GM20431 (cell line): ENCODE measurements around the gene CD74.

Source experiments
- in situ Hi-C: fragments of 300-500 bp; cut with MseI, MboI; formaldehyde crosslinking; loops from one replicate; pipeline ENCODE4 v1.15.0; 2020; ENCODE audit warnings: low sequenced_read_pairs; ENCODE audit not compliant: unreplicated experiment

The CD74 gene

DNA sequence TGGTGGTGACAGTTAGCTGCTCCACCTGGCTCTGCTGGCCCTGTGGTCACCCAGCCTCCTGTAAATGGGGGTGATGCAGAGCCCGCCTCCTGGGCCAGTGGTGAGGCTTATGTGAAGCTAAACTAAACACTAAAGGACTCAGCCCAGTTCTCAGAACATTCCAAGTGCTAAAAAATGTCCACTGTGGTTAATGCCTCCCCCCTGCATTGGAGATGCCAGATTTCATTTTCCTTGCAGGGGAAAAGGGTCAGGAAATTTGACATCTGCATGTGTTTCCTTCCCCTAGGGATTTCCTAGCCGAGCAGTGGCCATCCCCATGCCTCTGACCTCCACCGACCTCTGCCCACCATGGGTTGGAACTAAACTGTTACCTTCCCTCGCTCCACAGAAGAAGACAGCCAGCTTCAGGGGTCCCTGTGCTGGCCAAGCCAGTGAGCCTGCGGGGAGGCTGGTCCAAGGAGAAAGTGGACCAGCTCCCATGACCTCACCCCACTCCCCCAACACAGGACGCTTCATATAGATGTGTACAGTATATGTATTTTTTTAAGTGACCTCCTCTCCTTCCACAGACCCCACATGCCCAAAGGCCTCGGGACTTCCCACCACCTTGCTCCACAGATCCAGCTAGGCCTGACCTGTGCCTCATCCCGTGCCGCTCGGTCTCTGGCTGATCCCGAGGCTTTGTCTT lies 13.0 kb downstream of the CD74 start:
- in situ Hi-C loops = no loop called here

DNA sequence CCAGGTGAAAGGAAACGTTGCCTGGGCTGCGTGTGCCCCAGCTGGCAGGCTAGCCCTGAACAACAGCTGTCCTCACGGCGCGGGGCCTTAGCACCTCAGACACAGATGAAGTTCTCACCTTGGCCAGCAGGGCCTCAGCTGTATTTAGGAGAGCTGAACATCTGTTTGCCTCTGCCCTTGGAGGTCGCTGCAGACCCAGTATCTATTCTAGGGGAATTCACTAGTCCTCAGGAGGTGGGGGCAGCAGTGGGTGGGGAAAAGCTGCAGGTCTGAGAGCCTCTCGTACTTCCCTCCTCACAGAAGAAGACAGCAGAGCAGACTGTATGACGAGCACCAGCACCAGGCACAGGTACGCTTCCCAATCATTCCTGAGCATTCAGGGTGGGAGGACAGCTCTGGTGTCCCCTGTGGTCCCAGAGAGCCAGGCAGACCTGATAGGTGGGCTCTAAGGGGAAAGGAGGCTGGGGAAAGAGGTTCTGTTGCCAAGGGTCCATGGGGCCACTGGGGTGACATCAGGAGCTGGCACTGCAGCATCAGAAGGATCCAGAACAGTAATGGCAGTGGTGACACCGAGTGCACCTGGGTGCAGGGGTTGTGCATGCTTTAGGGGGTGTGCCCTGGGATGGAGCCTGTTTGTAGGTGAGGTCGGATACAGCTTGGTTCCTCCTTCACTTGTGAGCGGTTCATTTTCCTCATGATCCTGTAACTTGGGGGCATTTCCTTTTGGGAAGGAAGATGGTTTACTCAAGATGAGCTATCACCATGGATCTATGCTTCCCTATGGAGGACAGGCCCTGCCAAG lies 13.8 kb downstream of the CD74 start:
- in situ Hi-C loops = no loop called here

DNA sequence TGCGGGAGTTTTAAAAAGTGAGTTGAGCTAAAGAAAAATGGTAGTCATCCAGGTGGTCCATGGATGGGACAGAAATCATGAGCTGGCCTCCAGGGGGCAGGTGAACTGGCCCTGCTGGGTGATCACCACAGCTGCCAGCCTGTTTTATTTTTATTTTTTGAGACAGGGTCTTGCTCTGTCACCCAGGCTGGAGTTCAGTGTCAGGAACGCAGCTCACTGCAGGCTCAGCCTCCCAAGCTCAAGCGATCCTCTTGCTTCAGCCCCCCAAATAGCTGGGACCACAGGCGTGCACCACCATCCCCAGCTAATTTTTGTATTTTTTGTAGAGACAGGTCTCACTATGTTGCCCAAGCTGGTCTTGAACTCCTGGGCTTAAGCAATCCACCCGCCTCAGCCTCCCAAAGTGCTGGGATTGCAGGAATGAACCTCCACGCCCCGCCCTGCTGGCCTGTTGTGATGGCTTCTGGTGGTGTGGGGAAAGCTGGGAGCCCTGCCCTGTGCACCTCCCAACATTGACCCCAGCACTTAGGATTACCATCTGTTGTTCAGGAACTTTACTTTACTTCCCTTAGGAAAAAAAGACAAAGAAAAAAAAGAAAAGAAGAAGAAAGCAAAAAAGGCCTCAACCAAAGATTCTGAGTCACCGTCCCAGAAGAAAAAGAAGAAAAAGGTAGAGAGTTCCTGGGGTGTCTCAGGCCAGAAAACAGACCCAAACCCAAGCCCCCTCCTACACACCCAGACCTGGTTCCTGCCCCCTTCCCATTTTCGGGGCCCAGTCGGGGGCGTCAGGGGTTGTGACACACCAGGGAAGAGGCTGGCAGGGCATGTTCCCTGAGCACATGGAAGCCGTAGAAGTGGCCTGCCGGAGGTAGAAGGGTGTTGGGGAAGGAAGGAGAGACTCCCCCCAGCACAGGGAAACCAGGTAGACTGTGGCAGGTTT lies 14.7 kb downstream of the CD74 start:
- in situ Hi-C loops = no loop called here

DNA sequence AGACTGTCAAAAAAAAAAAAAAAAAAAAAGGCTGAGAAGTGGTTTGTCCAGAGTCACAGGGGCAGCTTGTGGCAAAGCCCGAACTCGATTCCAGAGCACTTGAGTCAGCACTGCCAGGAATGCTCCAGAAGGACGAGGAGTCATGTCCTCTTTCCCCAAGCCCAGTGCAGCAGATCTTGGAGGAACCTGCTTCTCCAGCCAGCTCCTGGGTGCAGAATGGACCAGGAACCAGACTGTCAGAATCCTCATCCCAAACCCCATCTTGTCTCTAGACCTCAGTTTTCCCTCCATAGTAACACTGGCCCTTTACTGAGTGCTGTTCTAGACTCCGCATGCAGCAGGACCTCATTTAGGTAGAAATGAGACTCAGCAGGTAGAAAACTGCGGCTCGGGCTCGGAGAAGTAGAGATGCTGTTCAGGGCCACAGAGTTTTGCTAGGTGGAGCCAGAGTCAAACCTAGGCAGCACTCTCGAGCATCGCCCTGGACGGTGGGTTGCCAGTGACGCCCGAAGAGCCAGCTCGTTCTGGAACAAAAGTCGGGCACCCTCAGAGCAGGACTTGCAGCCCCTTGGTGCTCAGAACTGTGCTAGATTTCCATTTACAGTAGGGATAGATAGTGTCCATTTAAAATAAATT lies 15.4 kb downstream of the CD74 start:
- in situ Hi-C loops = no loop called here

DNA sequence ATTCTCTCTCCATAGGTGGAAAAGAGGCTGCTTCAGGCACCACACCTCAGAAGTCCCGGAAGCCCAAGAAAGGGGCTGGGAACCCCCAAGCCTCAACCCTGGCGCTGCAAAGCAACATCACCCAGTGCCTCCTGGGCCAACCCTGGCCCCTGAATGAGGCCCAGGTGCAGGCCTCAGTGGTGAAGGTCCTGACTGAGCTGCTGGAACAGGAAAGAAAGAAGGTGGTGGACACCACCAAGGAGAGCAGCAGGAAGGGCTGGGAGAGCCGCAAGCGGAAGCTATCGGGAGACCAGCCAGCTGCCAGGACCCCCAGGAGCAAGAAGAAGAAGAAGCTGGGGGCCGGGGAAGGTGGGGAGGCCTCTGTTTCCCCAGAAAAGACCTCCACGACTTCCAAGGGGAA lies 16.4 kb downstream of the CD74 start:
- in situ Hi-C loops = no loop called here

DNA sequence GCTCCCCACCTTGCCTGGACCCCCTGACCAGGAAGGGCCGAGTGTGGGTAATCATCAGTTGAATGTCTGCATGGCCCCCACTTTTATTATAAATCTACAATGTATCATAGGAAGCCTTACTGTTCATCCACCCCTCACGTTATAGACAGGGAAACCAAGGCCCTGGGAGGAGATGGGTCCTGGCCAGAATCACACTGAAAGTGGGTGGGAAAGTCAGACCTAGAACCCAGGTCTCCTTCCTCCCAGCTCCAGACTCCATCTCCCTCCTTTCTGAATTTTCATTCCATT lies 17.1 kb downstream of the CD74 start:
- in situ Hi-C loops = no loop called here

DNA sequence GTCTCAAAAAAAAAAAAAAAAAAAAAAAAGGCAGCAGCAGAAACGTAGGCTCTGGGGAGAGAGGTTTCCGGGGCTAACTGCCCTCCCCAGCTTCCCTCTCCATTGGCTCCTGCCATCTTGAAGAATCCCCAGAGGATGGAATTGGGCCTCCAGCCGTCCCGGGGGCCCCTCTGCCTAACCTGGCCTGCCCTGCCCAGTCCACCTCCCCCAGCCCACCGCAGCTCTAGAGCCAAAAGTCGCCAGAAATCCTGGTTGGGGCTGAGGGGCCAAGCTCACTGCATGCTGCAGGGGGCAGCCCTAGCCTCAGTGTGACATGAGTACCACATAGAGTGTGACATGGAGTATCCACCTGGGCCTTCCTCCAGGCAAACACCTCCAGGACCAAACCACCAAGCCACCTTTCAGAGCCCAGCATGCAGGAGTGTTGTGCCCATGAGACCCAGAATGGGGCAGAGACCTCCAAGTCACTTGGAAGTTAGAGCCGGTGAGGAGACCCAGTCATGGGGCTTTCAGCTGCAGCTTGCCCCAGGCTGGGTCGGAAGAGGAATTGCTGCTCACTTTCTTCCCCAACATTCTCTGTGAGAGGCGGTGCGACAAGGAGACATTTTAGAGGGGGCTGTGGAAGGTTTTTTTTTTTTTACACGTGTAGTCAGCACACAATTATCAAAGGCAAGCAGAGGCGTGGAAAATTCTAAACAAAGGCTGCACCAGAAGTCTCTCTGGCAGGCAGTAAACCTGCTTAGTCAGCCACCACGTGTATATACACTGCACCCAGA lies 17.6 kb downstream of the CD74 start:
- in situ Hi-C loops = no loop called here

DNA sequence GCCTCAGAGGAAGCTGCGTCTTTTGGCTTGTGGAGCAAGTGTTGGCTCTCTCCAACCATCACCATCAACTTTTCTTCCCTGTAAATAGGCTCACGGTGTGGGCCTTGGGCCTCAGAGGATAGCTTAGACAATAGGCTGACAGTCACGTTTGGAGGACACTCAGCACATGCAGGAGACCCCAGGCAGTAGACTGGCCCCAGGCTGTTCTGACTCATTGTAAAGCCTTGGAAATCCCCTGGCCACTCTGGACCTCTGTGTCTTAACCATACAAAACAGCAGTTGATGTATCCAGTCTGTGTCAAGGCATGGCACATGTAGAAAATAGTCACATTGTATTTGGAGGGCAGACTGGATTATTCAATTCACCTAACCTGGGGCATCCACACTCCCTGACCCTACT lies 18.6 kb downstream of the CD74 start:
- in situ Hi-C loops = no loop called here

DNA sequence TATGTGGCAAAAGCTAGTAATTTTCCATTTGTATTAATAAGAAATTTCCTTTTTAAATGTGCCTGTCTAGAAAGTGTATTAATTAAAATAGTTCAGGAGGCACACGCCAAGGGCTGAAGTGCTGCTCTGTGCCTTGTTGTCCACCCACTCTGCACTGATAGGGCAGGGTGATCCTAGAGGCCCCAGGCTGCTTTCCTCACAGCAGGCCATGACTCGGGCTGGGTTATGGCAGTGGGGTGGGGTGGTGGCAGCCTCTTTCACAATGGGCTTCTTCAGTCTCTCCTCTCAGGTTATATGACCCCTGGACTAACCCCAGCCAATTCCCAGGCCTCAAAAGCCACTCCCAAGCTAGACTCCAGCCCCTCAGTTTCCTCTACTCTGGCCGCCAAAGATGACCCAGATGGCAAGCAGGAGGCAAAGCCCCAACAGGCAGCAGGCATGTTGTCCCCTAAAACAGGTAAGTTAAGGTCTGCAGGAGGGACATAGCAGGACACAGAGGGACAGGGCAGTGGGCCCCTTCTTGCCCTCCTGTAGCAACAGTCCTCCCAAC lies 19.5 kb downstream of the CD74 start:
- in situ Hi-C loops = no loop called here

DNA sequence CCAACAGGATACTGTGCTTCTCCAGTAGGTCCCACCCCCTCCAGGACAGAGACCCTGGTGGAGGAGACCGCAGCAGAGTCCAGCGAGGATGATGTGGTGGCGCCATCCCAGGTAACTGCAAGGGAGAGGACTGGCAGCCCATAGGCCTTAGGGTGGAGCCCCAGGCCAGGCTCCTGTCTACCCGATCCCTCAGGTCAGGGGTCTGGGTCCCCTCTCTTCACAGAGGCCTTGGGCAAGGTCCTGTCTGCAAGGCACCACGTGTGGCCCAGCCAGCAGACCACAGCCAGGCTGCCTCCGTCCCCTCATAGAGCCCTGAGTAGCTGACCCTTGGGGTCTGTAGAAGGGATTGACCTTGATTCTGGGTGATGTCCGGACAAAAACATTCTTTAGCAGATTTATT lies 20.0 kb downstream of the CD74 start:
- in situ Hi-C loops = no loop called here

DNA sequence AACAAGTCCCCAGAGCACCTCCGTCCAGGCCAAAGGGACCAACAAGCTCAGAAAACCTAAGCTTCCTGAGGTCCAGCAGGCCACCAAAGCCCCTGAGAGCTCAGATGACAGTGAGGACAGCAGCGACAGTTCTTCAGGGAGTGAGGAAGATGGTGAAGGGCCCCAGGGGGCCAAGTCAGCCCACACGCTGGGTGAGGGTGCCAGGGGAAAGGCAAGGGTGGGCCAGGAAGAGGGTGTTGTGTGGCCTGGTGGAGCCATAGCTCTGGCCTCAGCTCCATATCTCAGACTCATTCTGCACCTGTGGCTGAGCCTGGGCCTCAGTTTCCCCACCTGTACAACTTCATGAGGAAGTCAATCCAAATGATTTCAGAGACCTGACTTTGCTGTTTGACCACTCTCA lies 20.7 kb downstream of the CD74 start:
- in situ Hi-C loops = no loop called here

DNA sequence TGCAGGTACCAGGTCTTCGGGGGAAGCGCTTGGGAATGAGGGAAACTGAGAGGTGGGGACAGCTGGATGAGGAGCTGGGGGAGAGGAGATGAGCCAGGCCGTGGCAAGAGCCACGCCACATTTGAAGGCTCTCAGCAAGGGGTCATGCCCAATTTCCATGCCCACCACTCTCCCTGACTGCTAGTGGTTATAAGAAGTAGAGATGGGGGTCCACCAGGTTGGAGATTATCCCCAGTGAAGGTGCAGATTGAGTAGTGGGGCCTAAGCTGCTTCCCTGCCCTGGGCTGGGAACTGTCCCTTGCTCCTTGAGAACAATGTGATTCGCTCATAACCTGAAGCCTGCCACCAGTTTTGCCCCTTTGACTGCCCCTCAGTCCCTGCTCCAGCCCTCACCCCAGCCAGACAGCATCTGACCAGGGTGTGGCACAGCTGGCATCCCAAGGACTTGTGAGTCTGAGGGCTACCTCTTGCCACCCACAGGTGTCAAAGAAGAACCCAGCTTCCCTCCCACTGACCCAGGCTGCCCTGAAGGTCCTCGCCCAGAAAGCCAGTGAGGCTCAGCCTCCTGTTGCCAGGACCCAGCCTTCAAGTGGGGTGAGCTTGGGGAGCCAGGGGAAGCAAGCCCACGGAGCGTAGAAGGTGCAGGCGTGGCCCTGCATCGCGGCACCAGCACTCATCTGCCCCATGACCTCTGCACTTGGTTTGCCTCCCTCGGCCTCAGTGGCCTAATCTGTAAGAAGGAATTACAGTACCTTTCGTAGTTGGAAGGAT lies 21.5 kb downstream of the CD74 start:
- in situ Hi-C loops = no loop called here

DNA sequence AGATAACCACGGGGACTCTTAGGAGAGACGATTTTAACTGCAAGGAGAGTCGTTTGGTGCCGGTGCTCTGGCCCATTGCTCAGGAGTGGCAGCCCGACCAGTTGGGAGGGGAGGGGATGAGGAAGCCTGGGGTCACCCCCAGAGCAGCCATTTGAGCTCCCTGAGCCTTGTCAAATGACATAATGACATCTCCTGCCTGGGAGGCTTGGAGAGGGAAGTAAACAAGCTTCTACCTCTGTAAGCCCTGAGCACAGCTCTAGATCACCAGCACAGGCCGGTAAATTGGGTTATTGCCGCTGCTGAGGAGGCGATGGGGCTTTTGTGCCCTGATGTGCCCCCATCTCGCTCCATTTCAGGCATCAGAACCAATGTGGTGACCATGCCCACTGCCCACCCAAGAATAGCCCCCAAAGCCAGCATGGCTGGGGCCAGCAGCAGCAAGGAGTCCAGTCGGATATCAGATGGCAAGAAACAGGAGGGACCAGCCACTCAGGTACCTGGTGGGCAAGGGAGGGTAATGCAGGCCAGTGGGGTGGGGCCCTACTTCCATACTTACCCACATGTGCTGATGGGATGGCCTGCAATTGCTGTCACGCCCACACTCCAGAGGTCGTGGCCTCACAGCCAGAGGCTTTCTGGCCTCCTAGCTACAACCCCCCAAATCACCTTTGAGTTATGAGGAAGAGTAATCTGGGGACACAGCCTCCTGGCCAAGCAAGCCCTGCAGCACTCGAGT lies 23.0 kb downstream of the CD74 start:
- in situ Hi-C loops = no loop called here

DNA sequence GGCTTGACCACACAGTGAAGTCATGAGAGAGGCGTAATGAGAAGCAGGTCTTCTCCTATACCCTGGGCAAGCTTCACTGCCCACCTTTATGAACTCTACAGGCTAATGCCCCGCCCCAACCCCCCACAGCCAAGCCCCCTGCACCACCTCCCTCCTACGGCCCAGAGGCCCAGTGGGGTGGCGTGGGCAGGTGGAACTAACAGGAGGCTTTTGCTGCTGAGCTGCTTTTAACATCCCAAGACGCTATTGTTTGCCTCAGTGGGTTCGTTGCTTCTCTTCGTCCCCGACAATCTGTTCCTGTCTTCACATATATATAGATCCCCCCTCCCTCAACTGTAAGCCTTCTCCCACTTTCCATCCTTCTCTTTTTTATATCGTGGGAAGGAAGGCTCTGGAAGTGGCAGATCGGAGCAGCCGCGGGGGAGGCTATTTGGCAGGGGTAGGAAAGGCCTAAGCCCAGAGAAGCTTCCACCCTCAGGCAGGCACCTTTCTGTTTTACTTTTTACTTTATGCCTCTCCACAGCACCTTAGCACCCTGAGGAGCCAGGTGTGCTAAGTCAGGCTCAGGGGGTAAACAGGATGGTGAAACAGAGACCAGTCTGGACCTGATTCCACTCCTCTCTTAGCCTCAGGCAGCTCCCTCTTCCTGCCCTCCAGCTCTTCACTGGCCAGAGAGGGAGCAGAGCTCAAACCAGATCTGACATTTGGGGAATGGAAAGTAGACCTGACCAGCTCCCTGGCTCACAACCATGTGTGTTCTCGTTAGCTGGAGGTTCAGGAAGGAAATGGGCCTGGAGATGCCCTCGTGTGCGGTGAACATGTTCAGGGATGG lies 26.5 kb downstream of the CD74 start:
- in situ Hi-C loops = no loop called here

DNA sequence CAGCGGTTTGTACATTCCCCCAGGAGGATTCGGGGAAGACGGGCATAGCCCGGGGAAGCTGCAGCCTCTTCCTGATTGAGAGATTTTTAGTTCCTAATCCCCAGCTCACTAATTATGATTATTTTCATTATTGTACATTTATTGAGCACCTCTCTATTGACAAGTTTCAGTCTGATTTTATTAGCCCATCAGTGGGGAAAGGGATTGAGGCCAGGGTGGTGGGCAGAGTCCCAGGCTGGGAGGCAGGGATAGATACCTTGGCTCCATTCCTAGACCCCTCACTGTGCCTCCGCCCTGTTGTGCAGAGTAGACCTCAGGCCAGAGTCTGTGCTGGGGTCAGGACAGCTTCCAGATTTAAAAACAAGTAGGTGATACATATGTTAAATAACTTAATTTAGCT lies 28.0 kb downstream of the CD74 start:
- in situ Hi-C loops = no loop called here

DNA sequence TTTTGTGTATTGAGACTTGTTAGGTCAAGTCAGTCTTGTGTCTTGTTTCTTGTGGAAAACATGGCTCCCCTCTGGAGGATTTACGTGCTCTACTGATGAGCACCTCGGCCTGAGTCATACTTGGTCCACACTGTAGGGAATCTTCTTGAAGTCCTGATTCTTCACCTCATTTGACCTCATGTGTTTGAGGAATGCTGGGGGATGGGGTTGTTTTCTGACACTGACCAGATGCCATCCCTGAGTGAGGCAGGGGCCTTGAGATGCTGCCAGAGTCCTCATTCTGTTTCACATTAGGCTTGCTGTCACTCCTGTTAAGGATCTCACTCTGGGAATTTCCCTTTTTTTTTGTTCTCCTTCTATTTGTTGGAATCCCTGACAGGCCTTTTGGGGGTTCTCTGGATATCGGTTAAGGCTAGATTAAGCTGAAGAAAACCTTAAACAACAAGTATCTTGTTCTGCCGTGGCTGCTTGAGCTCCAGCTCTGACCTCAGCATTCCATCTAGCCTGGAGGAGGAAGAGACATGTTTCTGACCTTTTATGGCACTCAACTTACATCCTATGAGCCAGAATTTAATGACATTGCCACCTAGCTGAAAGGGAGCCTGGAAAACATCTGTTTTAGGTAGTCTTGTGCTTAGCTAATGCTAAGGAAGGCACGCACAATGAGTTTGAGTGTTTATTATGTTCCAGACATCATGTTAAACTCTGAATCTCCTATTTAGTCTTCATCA lies 34.6 kb downstream of the CD74 start:
- in situ Hi-C loops = no loop called here
